K562 (cell line): ENCODE measurements around the gene MAD2L1BP. TPM values are rescaled to one million over a fixed set of nuclear protein-coding genes. Genes with fewer than 3 reads are reported as not detected.

Experiments used
- BHLHE40 ChIP-seq: IDR thresholded peaks from 2 replicates; pipeline ENCODE4 v1.6.1; 2011; ENCODE audit warnings: low read length, improper control_type of control experiment
- CTBP1 ChIP-seq: fragments of 450-650 bp; IDR thresholded peaks from 2 replicates; pipeline ENCODE4 v1.6.1; 2016; ENCODE audit warnings: borderline replicate concordance
- DACH1 ChIP-seq: fragments of 450-650 bp; IDR thresholded peaks from 2 replicates; pipeline ENCODE4 v1.6.1; 2018; ENCODE audit not compliant: partially characterized antibody
- GTF2F1 ChIP-seq: IDR thresholded peaks from 2 replicates; pipeline ENCODE4 v1.6.1; 2011; ENCODE audit warnings: low read depth, low read length, improper control_type of control experiment
- HNRNPK ChIP-seq: fragments of 200-400 bp; formaldehyde crosslinking; IDR thresholded peaks from one replicate; pipeline ENCODE4 v1.6.1; 2018; ENCODE audit warnings: mild to moderate bottlenecking, low read depth, low read length; ENCODE audit not compliant: poor library complexity, severe bottlenecking
- KAT8 ChIP-seq: fragments of 450-650 bp; IDR thresholded peaks from 2 replicates; pipeline ENCODE4 v1.6.1; 2016; ENCODE audit warnings: low read depth, mild to moderate bottlenecking
- MAFF ChIP-seq: IDR thresholded peaks from 2 replicates; pipeline ENCODE4 v1.6.1; 2012; ENCODE audit warnings: low read length, improper control_type of control experiment
- NEUROD1 ChIP-seq: fragments of 150-350 bp; IDR thresholded peaks from 2 replicates; pipeline ENCODE4 v1.6.1; 2014; ENCODE audit warnings: borderline replicate concordance, low read length, low read depth; ENCODE audit not compliant: partially characterized antibody
- NR4A1 ChIP-seq, 2 experiments: fragments of 250-450 bp in 1 of 2; fragments of 450-650 bp in 1 of 2; sonication (Bioruptor Pico) in 1 of 2; IDR thresholded peaks; 2 replicates each; pipeline versions ENCODE4 v1.4.0 to v1.6.1; 2016 to 2020; ENCODE audit warnings: mild to moderate bottlenecking in 2 of 2, missing compliant biosample characterization in 1 of 2, missing genetic modification characterization in 1 of 2, moderate library complexity in 1 of 2
- PHTF2 ChIP-seq: fragments of 250-450 bp; sonication (Bioruptor Pico); IDR thresholded peaks from 2 replicates; pipeline ENCODE4 v1.5.0; 2021; ENCODE audit warnings: mild to moderate bottlenecking
- POLR2G ChIP-seq: fragments of 200-400 bp; formaldehyde crosslinking; IDR thresholded peaks from 2 replicates; pipeline ENCODE4 v1.6.1; 2017; ENCODE audit warnings: low read depth, mild to moderate bottlenecking, antibody characterized with exemption, low read length, moderate library complexity
- PRPF4 ChIP-seq: fragments of 200-400 bp; formaldehyde crosslinking; IDR thresholded peaks from one replicate; pipeline ENCODE4 v1.6.1; 2017; ENCODE audit warnings: low read length, low read depth, mild to moderate bottlenecking; ENCODE audit not compliant: insufficient read depth, poor library complexity, severe bottlenecking
- RBM15 ChIP-seq: fragments of 200-400 bp; formaldehyde crosslinking; IDR thresholded peaks from 2 replicates; pipeline ENCODE4 v1.6.1; 2018; ENCODE audit warnings: mild to moderate bottlenecking, low read length, moderate library complexity; ENCODE audit not compliant: insufficient read depth
- RBM22 ChIP-seq: fragments of 200-400 bp; formaldehyde crosslinking; IDR thresholded peaks from 2 replicates; pipeline ENCODE4 v1.6.1; 2018; ENCODE audit warnings: low read length, low read depth; ENCODE audit not compliant: poor library complexity, severe bottlenecking
- SREBF2 ChIP-seq: sonication (generic); formaldehyde crosslinking; IDR thresholded peaks from 2 replicates; pipeline ENCODE4 v1.4.0; 2020; ENCODE audit warnings: mild to moderate bottlenecking, missing genetic modification reagents
- STAG1 ChIP-seq: sonication (generic); formaldehyde crosslinking; IDR thresholded peaks from 2 replicates; pipeline ENCODE4 v1.5.0; 2020; ENCODE audit warnings: missing genetic modification reagents, borderline replicate concordance
- ZNF165 ChIP-seq: fragments of 250-450 bp; sonication (Bioruptor Pico); IDR thresholded peaks from 2 replicates; pipeline ENCODE4 v1.4.0; 2020; ENCODE audit warnings: borderline replicate concordance
- ZNF584 ChIP-seq: fragments of 200-800 bp; sonication (Bioruptor generic); IDR thresholded peaks from 2 replicates; pipeline ENCODE4 v1.6.1; 2016; ENCODE audit warnings: low read depth, mild to moderate bottlenecking, missing genetic modification characterization, missing compliant biosample characterization
- polyA plus RNA-seq, 8 experiments: library from polyadenylated mRNA; depleted of rRNA in 4 of 8; stranded (reverse) in 5 of 8; unstranded in 3 of 8; fragments of >200 nt; fragmentation: Nextera tagmentation in 2 of 8; fragmentation: Illumina TruSeq in 1 of 8; extraction: Ambion mirVana in 2 of 8; extraction: Trizol in 1 of 8; gene quantifications; 2 replicates each; pipeline versions ENCODE4 v1.2.1 to v1.2.3, GENCODE V29; 2011 to 2014; ENCODE audit warnings: inconsistent platforms in 1 of 8, missing spikeins in 1 of 8
- total RNA-seq, 7 experiments: library from RNA; depleted of rRNA in 6 of 7; stranded (reverse); fragments of >200 nt in 6 of 7; fragmentation: Illumina TruSeq in 2 of 7; extraction: Trizol in 2 of 7; gene quantifications; 2 replicates each; pipeline versions ENCODE4 v1.2.1 to v1.2.3, GENCODE V29; 2011 to 2021; ENCODE audit warnings: low replicate concordance in 1 of 7
- TF ChIP-seq, protein P1 (sequence below): fragments of 450-650 bp; formaldehyde crosslinking; IDR thresholded peaks from 2 replicates; pipeline ENCODE4 v1.4.0; 2020; ENCODE audit warnings: mild to moderate bottlenecking, moderate library complexity
- TF ChIP-seq, protein P2 (sequence below): sonication (generic); formaldehyde crosslinking; IDR thresholded peaks from 2 replicates; pipeline ENCODE4 v1.8.0; 2022; ENCODE audit warnings: mild to moderate bottlenecking, low read depth, missing genetic modification reagents
- TF ChIP-seq, protein P3 (sequence below): fragments of 250-450 bp; sonication (Bioruptor Pico); IDR thresholded peaks from 2 replicates; pipeline ENCODE4 v1.4.0; 2020
- TF ChIP-seq, protein P4 (sequence below): fragments of 450-650 bp; formaldehyde crosslinking; IDR thresholded peaks from 2 replicates; pipeline ENCODE4 v1.4.0; 2022; ENCODE audit warnings: missing genetic modification characterization

MAD2L1BP gene
- total and polyA plus RNA-seq, 9 of the 15 experiments (the other 6 are each of a cell fraction or from before 2014, with no cell fraction given), result 69.7 to 321 (median 111) TPM

DNA sequence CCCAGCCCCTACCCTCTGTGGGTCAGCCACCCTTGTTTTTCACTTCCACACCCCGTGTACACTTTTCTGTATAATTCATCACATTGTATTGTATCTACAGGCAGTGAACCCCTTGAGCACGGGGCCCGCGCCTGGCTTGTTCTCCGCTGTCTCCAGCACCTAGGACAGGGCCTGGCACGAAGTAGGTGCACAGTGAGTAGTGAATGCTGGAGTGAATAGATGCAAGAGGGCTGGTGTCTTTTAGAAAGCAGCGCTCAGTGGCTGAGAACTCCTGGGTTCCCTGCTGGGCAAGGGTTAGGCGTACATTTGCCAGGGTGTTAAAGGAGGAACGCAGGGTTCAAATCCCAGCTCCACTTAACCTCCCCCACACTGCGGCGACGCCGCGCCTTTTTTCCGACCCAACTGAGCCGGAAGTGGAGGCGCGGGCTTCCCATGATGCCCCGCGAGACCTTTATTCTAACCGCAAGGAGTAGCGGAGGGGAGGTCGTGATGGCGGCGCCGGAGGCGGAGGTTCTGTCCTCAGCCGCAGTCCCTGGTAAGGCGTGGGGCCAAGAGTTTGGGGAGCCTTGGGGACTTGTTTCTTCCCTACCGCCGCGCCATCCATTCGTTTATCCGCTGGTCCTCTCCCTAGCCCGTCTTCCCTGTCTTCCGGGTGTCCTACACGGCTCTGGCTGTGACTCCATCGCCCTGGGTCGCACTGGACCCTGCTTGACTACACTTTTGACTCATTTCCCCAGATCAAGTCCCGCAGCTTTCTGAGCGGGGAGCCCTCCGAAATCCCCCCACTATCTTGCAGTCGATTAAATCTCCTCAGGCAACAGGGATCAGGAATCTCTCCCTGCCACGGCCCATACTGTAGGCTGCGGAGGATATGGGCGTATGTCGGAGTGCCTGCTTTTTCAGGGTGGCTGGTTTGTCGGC is at the start of gene MAD2L1BP (continued):
- TF ChIP-seq ZNF165 (CRISPR knock-in tag) (no peak), RBM22 (no peak), RBM15 (no peak), CTBP1 (peak; percentile 82), PRPF4 (no peak), DACH1 (no peak), HNRNPK (no peak), NEUROD1 (peak; percentile 52), GTF2F1 (0 out of 2 replicates have a peak, but pooled peaks have one; percentile 75), NR4A1 (CRISPR knock-in tag; IDR thresholded peaks at IDR 0.05) (peak; percentile 77; the same call in 1 of the 2 replicates), NR4A1 (tag; IDR thresholded peaks at IDR 0.05) (peak; percentile 88; the same call in 1 of the 2 replicates), KAT8 (no peak), STAG1 (no peak), BHLHE40 (peak; percentile 26), PHTF2 (CRISPR knock-in tag) (no peak), SREBF2 (no peak; the same call in 1 of the 2 replicates), ZNF584 (CRISPR knock-in tag) (0 out of 2 replicates have a peak, but pooled peaks have one; percentile 41), POLR2G (peak; percentile 99), MAFF (no peak)
- TF ChIP-seq, protein P1, sequence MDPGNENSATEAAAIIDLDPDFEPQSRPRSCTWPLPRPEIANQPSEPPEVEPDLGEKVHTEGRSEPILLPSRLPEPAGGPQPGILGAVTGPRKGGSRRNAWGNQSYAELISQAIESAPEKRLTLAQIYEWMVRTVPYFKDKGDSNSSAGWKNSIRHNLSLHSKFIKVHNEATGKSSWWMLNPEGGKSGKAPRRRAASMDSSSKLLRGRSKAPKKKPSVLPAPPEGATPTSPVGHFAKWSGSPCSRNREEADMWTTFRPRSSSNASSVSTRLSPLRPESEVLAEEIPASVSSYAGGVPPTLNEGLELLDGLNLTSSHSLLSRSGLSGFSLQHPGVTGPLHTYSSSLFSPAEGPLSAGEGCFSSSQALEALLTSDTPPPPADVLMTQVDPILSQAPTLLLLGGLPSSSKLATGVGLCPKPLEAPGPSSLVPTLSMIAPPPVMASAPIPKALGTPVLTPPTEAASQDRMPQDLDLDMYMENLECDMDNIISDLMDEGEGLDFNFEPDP (CRISPR knock-in tag), result no peak
- TF ChIP-seq, protein P2, sequence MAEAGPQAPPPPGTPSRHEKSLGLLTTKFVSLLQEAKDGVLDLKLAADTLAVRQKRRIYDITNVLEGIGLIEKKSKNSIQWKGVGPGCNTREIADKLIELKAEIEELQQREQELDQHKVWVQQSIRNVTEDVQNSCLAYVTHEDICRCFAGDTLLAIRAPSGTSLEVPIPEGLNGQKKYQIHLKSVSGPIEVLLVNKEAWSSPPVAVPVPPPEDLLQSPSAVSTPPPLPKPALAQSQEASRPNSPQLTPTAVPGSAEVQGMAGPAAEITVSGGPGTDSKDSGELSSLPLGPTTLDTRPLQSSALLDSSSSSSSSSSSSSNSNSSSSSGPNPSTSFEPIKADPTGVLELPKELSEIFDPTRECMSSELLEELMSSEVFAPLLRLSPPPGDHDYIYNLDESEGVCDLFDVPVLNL (CRISPR knock-in tag), result no peak
- TF ChIP-seq, protein P3, sequence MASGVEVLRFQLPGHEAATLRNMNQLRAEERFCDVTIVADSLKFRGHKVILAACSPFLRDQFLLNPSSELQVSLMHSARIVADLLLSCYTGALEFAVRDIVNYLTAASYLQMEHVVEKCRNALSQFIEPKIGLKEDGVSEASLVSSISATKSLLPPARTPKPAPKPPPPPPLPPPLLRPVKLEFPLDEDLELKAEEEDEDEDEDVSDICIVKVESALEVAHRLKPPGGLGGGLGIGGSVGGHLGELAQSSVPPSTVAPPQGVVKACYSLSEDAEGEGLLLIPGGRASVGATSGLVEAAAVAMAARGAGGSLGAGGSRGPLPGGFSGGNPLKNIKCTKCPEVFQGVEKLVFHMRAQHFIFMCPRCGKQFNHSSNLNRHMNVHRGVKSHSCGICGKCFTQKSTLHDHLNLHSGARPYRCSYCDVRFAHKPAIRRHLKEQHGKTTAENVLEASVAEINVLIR (CRISPR knock-in tag), result peak; percentile 24; the same call in 1 of the 2 replicates
- TF ChIP-seq, protein P4, sequence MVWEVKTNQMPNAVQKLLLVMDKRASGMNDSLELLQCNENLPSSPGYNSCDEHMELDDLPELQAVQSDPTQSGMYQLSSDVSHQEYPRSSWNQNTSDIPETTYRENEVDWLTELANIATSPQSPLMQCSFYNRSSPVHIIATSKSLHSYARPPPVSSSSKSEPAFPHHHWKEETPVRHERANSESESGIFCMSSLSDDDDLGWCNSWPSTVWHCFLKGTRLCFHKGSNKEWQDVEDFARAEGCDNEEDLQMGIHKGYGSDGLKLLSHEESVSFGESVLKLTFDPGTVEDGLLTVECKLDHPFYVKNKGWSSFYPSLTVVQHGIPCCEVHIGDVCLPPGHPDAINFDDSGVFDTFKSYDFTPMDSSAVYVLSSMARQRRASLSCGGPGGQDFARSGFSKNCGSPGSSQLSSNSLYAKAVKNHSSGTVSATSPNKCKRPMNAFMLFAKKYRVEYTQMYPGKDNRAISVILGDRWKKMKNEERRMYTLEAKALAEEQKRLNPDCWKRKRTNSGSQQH (CRISPR knock-in tag), result no peak
